Fibroblast of pulmonary artery (primary cell): ENCODE results near the gene USP12.

Source experiments
- DNase-seq: peaks from one replicate; pipeline ENCODE4 v3.0.0-alpha.2; 2010; ENCODE audit warnings: low read depth
- H3K4me3 ChIP-seq: replicated peaks from 2 replicates; pipeline ENCODE4 v1.5.1; 2011; ENCODE audit warnings: low read depth, mild to moderate bottlenecking, control low read depth, low read length, moderate library complexity
- CTCF ChIP-seq: IDR thresholded peaks from 2 replicates; pipeline ENCODE4 v1.5.1; 2011; ENCODE audit warnings: mild to moderate bottlenecking, control low read depth, low read length, inconsistent platforms; ENCODE audit errors: missing control alignments

Gene USP12

DNA sequence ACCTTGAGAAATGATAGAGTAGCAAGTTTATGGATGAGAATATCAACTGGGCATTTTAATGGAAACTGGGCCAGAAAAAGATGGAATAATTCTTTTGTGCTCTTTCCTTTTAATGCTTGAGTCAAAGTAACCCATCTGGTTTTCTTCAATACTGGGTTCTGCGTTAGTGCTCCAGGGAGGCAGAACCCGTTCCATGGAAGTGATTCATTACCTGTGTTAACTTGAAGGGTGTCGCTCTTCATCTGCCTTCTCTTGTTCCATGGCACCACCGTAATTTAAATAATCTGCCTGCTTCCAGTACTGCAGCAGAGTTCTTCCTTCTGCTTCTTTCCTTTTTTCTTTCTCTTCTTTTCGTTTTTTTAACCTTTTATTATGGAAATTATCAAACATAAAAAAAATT is 14.7 kb upstream of the USP12 start:
- DNase-seq: no peak
- no peak for TF ChIP-seq CTCF
- no peak overlapping the region for H3K4me3 ChIP-seq

DNA sequence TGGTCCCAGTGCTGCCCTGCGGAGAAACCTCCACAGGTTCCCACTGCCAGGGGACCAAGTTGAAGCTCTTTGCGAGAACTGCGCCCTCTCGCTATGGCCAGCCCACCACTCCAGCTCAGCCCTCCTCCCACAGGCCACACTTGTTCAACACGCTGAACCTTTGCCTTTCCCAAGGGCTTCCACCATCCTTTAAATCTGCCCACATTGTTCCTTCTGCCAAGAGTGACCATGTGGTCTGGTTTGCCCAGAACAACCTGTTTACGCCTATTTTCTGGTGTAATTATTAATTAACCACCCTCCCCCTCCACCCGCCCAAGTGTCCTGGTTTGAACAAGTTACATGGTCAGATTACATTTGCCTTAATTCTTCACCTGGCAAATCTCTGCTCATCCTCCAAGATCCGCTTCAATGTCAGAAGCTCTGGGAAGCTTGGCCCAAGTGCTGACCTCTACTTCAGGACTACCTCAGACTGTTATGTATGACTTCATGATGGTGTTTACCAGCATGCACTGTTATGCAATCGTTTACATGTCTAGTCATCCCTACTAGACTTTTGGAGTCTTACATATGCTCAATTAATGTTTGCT is 12.0 kb upstream of the USP12 start:
- H3K4me3 ChIP-seq: no peak overlapping the region
- peak; percentile 65 for DNase-seq
- no peak for TF ChIP-seq CTCF

DNA sequence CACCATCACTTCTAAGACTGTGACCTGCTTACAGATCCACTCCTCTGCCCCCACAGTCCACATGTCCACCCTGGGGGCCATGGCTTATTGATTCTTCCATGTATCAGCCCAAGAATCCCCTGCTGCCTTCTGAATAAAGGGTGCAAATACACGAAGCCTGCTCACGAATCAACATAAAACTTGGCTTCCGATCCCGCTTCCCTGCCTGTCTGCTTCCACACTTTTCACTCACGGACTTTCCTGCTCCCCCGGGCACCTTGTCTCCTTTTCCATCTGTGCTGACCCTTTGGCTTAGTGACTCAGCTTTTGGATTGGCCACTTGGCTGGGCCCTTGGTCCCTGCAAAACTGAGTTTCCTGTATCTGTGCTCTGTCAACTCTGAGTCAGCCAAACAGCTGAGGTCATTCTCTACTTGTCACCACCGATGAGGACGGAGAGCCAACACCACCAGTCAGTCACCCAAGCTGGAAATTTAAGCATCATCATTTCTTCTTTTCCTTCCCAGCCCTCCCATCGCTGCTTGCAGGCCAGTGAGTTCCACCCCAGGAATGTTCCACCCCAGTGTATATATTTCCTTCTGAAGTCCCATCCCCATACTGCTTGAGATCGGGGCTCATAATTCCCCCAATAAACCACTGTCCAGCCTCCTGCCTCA is 11.4 kb upstream of the USP12 start:
- H3K4me3 ChIP-seq: peak overlapping the region; percentile 4
- peak; percentile 87 for DNase-seq
- no peak for TF ChIP-seq CTCF

DNA sequence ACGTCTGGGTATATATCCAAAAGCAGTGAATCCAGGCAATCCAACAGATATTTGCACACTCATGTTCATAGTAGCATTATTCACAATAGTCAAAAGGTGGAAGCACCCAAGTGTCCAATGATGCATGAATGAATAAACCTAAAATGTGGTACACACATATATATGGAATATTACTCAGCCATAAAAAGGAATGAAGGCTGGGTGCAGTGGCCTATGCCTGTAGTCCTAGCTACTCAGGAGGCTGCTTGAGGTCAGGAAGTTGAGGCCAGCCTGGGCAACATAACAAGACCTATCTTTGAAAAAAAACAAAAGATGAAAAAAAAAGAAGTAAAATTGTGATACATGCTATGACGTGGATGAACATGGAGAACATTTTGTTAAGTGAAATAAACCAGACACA is 10.4 kb upstream of the USP12 start:
- DNase-seq: no peak
- TF ChIP-seq CTCF: no peak
- no peak overlapping the region for H3K4me3 ChIP-seq

- TF ChIP-seq CTCF: no peak
- no peak for DNase-seq
- no peak overlapping the region for H3K4me3 ChIP-seq
Observed at GRCh38 chr13:27177852-27178251, 6.2 kb upstream of the USP12 start.

DNA sequence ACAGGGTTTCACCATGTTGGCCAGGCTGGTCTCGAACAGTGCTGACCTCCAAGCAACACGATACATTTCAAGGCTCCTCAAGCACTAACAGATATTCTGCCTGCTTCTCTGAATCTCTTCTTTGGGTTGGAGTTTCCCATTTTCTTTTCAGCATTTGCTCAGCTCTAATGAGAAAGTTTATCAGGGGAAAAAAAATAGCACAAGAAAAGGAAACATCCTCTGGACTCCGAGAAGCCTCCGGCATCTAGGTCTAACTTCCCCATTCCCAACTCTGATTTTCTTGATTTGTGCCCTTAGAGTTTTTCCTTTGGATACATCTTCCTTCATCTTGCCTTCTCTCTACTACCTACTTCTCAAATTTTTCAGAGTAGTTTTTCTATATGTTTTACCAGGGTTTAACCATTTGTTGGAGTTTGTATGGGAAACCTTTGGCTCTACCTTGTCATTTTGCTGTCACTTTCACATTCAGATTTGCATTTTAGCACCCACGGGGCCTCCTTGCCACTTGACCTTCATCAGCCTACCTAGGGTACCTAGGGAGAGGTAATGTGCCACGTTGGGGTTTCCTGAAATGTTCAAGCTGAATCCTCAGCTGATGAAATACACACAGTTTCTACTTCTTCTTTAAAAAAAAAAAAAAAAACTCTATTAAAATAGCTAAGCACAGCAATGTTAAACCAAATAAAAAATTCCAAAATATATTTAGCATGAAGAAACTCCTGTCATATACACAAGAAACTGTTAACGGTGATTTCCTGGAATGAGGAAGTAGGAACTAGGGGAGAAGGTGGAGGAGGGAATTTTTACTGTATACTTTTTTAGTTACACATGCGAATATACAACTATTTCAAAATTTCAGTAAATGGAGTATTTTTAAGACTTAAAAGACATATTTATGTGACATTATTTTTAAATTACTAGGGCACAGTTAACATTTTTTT is 5.1 kb upstream of the USP12 start:
- no peak for TF ChIP-seq CTCF
- DNase-seq: no peak
- H3K4me3 ChIP-seq: no peak overlapping the region
